Neural progenitor cell (in vitro differentiated cells): ENCODE measurements around the gene DOCK9.

ENCODE experiments used
- EZH2 ChIP-seq: fragments of 200-600 bp; sonication (generic); IDR thresholded peaks from 2 replicates; pipeline ENCODE4 v1.6.1; 2017; ENCODE audit warnings: antibody characterized with exemption, mild to moderate bottlenecking, moderate library complexity
- TF ChIP-seq, protein P1 (sequence below): fragments of 200-600 bp; sonication (generic); IDR thresholded peaks from 2 replicates; pipeline ENCODE4 v1.5.1; 2017; ENCODE audit warnings: antibody characterized with exemption, mild to moderate bottlenecking

DNA sequence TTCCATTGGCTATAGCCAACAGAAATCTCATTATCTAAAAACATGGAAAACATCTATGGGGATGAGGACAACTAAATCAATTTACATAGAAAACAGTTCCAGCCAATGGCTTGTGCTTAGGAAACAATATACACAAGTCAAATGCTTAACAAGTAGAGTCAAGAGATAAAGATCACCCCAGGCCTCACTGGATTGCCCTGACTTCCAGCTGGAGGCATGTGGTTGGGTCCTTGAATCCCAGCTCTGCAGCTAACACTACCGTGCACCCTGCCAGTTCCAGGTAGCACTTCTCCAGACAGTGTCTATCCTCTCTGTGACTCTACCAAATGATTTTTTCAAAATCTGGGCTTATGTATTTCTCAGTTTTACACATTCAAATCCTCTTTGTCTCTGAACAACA is 80.2 kb downstream of the DOCK9 start:
- TF ChIP-seq, protein P1, sequence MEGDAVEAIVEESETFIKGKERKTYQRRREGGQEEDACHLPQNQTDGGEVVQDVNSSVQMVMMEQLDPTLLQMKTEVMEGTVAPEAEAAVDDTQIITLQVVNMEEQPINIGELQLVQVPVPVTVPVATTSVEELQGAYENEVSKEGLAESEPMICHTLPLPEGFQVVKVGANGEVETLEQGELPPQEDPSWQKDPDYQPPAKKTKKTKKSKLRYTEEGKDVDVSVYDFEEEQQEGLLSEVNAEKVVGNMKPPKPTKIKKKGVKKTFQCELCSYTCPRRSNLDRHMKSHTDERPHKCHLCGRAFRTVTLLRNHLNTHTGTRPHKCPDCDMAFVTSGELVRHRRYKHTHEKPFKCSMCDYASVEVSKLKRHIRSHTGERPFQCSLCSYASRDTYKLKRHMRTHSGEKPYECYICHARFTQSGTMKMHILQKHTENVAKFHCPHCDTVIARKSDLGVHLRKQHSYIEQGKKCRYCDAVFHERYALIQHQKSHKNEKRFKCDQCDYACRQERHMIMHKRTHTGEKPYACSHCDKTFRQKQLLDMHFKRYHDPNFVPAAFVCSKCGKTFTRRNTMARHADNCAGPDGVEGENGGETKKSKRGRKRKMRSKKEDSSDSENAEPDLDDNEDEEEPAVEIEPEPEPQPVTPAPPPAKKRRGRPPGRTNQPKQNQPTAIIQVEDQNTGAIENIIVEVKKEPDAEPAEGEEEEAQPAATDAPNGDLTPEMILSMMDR: no peak
- no peak for TF ChIP-seq EZH2
